HUES6 (cell line): Measurements from ENCODE around the gene LGALS9.
"Not testable (repeated sequence)": the region's sequence is repeated elsewhere in the genome, so short reads cannot be mapped to it uniquely, and the experiment has no call there.

Source experiments
- H3K27ac ChIP-seq: 2 replicates; pipeline ENCODE4 v1.7.0; 2013; ENCODE audit warnings: low read depth, mild to moderate bottlenecking, low read length, inconsistent platforms
- H3K27me3 ChIP-seq: 2 replicates; pipeline ENCODE4 v1.6.1; 2013; ENCODE audit warnings: low read length; ENCODE audit not compliant: control insufficient read depth, insufficient read depth
- H3K36me3 ChIP-seq: 2 replicates; pipeline ENCODE4 v1.6.1; 2013; ENCODE audit warnings: low read length; ENCODE audit not compliant: control insufficient read depth, insufficient read depth
- H3K4me1 ChIP-seq: 2 replicates; pipeline ENCODE4 v1.6.1; 2013; ENCODE audit warnings: low read length; ENCODE audit not compliant: control insufficient read depth, insufficient read depth
- H3K4me3 ChIP-seq: 2 replicates; pipeline ENCODE4 v1.5.1; 2013; ENCODE audit warnings: low read depth, low read length
- H3K9ac ChIP-seq: one replicate; pipeline ENCODE4 v1.6.1; 2013; ENCODE audit warnings: mild to moderate bottlenecking, low read length
- H3K9me3 ChIP-seq: 2 replicates; pipeline ENCODE4 v1.6.1; 2013; ENCODE audit warnings: low read depth, low read length; ENCODE audit not compliant: control insufficient read depth, insufficient read depth

Gene LGALS9

DNA sequence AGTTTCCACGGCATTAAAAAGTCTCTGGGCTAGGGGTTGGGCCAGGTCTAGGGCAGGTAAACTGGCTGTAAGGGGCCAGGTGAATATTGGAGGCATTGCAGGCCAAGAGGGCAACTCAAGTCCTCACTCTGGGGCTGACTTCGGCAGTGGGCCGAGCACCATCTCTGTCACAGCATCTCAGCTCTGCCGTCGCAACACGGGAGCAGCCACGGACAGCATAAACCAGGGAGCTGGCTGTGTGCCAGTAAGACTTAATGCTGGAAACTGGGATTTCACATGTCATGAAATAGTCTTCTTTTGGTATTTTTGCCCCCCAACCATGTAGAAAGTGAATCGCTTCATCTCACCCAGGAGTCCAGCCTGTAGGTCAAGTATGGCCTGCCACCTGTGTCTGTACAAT lies 12.6 kb upstream of the LGALS9 start:
- peaks cover 76% of the 10 kb centered on the region for H3K36me3 ChIP-seq
- H3K9ac ChIP-seq, result no peak overlapping the region
- no peaks in the 10 kb centered on the region for H3K9me3 ChIP-seq
- no peaks in the 10 kb centered on the region for H3K27me3 ChIP-seq
- H3K4me1 ChIP-seq, result no peaks in the 10 kb centered on the region
- H3K27ac ChIP-seq, result no peak overlapping the region
- H3K4me3 ChIP-seq, result no peak overlapping the region

DNA sequence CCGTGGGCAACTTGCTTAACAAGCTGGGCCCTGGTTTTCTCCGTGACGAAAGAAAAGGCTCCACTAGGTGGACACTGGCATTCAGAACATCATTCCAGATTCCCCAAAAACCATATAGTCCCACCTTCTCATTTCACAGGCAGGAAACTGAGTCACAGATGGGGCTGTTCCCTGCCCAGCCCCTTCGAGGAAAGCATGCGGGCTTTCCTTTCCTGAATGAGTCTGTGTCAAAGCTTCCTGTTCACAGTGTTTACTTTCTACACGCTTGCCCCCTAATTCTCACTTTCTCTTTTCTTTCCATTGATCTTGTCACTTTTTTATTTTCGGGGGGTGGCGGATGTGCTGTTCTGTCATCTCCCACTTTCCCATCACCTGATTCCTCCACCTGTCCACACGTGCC lies 10.3 kb upstream of the LGALS9 start:
- peaks cover 75% of the 10 kb centered on the region for H3K36me3 ChIP-seq
- H3K4me3 ChIP-seq, result no peak overlapping the region
- H3K9ac ChIP-seq, result no peak overlapping the region
- no peaks in the 10 kb centered on the region for H3K4me1 ChIP-seq
- no peaks in the 10 kb centered on the region for H3K27me3 ChIP-seq
- H3K9me3 ChIP-seq, result no peaks in the 10 kb centered on the region
- H3K27ac ChIP-seq, result no peak overlapping the region

DNA sequence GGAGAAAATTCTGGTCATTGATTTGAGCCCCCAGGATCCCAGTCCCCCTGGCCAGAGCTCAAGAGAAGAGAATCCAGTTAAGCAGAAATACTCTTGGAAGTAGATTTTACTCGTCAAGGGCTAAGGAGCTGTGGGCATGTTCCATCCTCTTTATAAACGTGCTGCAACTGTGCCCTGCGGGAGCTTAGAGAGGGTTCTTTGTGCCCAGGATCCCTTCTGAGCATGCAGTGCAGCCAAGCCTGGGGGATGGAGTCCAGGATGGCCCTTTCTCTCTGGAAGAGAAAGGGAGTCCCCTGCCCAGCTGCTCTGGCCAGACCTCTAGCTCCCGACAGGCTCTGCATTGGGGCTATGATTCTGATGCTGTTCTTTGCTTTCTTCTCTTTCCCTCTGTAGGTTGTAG lies 9.5 kb upstream of the LGALS9 start:
- no peaks in the 10 kb centered on the region for H3K27me3 ChIP-seq
- H3K9me3 ChIP-seq, result no peaks in the 10 kb centered on the region
- peaks cover 77% of the 10 kb centered on the region for H3K36me3 ChIP-seq
- H3K9ac ChIP-seq, result no peak overlapping the region
- no peak overlapping the region for H3K27ac ChIP-seq
- no peaks in the 10 kb centered on the region for H3K4me1 ChIP-seq
- H3K4me3 ChIP-seq, result no peak overlapping the region

DNA sequence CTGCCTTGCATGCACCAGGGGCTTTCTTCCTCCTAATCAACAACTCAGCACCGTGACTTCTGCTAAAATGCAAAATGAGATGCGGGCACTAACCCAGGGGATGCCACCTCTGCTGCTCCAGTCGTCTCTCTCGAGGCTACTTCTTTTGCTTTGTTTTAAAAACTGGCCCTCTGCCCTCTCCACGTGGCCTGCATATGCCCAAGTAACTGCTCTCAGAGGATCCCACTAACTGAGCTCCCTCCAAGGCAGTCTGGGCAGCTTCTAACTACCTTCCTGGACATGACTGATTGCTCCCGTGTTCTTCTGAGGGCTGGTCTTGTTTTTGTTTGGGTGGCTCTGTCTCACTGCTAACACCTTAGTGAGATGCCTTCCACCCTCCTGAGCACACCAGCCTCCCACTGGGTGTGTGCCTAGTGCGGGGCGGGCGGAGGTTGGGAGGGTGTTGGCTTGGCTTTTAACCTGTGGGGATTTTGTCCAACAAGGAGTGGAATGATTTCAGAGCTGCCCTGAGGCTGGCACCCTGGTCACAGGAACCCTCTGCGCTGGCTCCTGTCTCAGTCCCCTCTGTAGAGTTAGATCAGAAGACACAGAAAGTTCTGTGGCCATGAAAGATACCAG lies 8.9 kb upstream of the LGALS9 start:
- no peaks in the 10 kb centered on the region for H3K4me1 ChIP-seq
- no peaks in the 10 kb centered on the region for H3K27me3 ChIP-seq
- no peaks in the 10 kb centered on the region for H3K9me3 ChIP-seq
- H3K4me3 ChIP-seq, result no peak overlapping the region
- H3K27ac ChIP-seq, result no peak overlapping the region
- no peak overlapping the region for H3K9ac ChIP-seq
- H3K36me3 ChIP-seq, result peaks cover 74% of the 10 kb centered on the region

DNA sequence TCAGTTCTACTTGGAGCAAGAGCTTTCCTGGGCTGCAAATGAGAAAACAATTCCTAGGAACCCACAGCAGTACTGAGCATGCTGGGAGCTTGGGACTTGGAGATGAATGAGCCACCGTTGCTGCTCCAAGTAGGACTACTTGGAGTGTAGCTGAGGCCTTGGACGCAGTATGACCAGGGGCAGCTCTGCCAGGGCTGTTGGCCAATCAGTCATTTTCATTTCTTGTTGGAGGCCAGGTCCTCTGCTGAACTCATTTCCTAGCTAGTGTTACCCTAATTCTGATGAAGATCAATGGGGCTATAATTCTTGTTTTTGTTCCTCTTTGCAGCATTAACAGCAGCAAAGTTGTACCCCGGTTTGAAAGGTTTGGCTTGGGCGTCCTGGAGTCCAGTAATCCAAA lies 8.0 kb upstream of the LGALS9 start:
- no peak overlapping the region for H3K27ac ChIP-seq
- no peaks in the 10 kb centered on the region for H3K27me3 ChIP-seq
- H3K9me3 ChIP-seq, result no peaks in the 10 kb centered on the region
- H3K36me3 ChIP-seq, result peaks cover 66% of the 10 kb centered on the region
- H3K9ac ChIP-seq, result no peak overlapping the region
- H3K4me3 ChIP-seq, result no peak overlapping the region
- no peaks in the 10 kb centered on the region for H3K4me1 ChIP-seq

DNA sequence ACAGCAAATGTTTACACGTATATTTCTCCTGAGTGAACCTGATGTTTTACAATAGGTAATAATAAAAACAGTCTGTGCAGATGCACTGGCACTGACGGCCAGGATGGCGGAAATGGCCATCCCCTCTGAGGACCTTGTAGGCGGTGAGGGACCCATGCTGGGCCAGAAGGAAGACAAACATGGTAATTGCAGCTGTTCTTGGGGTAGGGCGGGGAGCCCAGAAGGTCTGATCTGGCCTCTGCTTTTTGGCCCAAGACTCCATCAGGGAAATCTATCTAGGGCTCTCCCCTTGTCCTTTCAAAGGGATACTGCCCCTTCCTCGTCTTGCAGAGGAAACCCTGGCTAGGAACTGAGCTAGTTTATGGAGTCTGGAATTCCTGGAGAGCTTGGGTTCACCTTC lies 7.4 kb upstream of the LGALS9 start:
- H3K27me3 ChIP-seq, result no peaks in the 10 kb centered on the region
- H3K4me1 ChIP-seq, result no peaks in the 10 kb centered on the region
- H3K9me3 ChIP-seq, result no peaks in the 10 kb centered on the region
- no peak overlapping the region for H3K9ac ChIP-seq
- no peak overlapping the region for H3K27ac ChIP-seq
- no peak overlapping the region for H3K4me3 ChIP-seq
- H3K36me3 ChIP-seq, result peaks cover 60% of the 10 kb centered on the region

DNA sequence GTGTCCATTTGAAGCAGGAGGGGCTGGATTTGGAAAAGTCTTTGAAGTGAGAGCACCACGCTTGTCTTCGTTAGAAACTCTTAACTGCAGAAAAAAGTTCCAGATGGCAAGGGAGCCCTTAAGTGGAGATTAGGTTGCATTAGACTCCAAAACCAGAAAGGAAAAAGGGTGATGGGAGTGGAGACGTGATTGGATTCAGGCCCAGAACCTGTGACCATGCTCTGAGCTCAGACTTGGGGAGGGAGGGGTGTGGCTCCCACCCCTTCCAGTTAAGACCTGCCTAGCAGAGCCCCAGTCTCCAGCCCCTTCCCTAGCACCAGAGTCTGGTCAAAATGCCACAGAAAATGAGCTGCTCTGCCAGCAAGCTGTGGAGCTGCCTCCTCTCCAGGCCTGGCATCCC lies 6.4 kb upstream of the LGALS9 start:
- H3K4me3 ChIP-seq, result no peak overlapping the region
- no peaks in the 10 kb centered on the region for H3K27me3 ChIP-seq
- no peaks in the 10 kb centered on the region for H3K4me1 ChIP-seq
- H3K36me3 ChIP-seq, result peaks cover 56% of the 10 kb centered on the region
- H3K9ac ChIP-seq, result no peak overlapping the region
- H3K27ac ChIP-seq, result no peak overlapping the region
- no peaks in the 10 kb centered on the region for H3K9me3 ChIP-seq

DNA sequence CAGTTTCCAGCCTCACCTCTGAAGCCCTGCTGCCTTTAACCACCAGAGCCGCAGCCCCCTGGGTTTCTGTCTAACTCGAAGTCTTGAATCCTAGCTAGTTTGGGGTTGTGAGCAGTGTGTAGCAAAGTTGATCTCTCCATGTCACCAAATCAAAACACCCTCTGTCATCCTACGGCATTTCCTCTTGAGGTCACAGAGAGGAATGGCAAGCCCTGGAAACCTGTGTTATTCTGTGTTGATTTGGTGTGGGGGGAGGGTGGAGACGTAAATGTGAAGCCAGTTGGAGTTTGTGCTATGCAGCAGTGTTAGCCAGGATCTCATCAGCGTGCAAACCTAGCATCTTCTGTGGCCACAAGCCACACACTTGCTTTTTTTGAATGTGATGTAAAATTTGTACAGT lies 5.1 kb upstream of the LGALS9 start:
- no peaks in the 10 kb centered on the region for H3K27me3 ChIP-seq
- no peaks in the 10 kb centered on the region for H3K4me1 ChIP-seq
- H3K9ac ChIP-seq, result no peak overlapping the region
- H3K36me3 ChIP-seq, result peaks cover 47% of the 10 kb centered on the region
- no peak overlapping the region for H3K27ac ChIP-seq
- no peak overlapping the region for H3K4me3 ChIP-seq
- no peaks in the 10 kb centered on the region for H3K9me3 ChIP-seq

DNA sequence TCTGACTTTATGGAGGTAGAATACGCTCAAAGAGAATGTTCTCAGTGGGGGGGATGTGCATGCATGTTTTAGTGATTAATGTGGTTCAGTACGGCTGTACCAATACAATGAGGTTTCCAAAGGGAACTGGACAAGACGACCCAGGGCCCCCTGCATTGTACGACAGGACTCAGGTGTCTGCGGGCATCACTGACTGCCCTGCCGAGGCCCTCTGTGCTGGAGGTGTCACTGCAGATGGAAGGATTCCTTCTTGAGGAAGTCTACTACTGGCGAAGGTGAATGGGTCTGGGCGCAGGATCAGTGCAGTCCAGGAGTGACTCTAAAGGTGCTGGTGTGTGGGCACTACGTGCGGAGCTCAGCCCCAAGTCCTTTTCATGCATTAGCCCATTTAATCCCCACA lies 3.5 kb upstream of the LGALS9 start:
- H3K4me3 ChIP-seq, result no peak overlapping the region

DNA sequence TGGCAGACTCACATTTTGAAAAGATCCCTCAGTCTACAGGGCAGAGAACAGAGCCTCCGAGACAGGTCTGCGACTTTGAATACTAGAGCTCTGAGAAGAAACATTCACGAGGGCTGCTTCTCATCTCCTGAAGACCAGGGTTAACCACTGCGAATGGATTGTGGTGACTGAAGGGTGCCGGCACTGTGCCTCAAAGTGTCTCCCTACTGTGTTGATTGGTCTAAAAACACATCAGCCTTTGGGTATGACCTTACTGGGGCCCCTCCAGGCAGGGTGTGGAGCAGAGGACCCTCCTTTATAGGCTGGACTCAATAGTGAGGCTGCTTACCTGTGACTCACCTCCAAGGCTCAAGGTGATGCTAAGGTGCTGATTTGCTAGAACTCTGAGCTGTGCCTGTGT lies 2.6 kb upstream of the LGALS9 start:
- no peak overlapping the region for H3K27ac ChIP-seq
- peaks cover 26% of the 10 kb centered on the region for H3K36me3 ChIP-seq
- H3K9ac ChIP-seq, result no peak overlapping the region
- H3K4me1 ChIP-seq, result no peaks in the 10 kb centered on the region; the same call in 1 of the 2 replicates
- H3K9me3 ChIP-seq, result no peaks in the 10 kb centered on the region
- no peaks in the 10 kb centered on the region for H3K27me3 ChIP-seq
- H3K4me3 ChIP-seq, result no peak overlapping the region

More for the DNA sequence above, 3.5 kb upstream of the LGALS9 start:
- no peaks in the 10 kb centered on the region for H3K9me3 ChIP-seq
- no peaks in the 10 kb centered on the region for H3K27me3 ChIP-seq
- H3K27ac ChIP-seq, result no peak overlapping the region
- no peak overlapping the region for H3K9ac ChIP-seq
- H3K36me3 ChIP-seq, result peaks cover 35% of the 10 kb centered on the region
- H3K4me1 ChIP-seq, result no peaks in the 10 kb centered on the region; the same call in 1 of the 2 replicates

DNA sequence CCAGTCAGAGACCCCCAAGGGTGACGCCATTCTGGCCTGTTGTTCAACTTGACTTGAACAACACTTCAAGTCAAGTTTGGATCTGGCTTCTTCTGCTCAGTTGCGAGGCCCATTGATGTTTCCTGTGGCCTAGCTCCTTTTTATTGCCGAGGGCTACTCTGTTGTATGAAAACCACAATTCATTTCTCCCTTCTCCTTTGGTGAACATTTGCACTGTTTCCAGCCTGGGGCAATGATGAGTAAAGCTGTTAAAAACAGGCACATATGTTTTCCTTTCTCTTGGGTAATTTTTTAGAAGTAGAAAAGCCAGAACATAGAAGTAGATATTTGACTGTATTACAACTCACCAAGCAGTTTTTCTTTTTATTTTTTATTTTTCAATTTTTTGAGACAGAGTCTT lies 1.7 kb upstream of the LGALS9 start:
- H3K36me3 ChIP-seq, result peaks cover 17% of the 10 kb centered on the region; the same call in 1 of the 2 replicates
- not testable (repeated sequence) for H3K4me3 ChIP-seq, H3K4me1 ChIP-seq, H3K27ac ChIP-seq, H3K9ac ChIP-seq, H3K27me3 ChIP-seq, H3K9me3 ChIP-seq

DNA sequence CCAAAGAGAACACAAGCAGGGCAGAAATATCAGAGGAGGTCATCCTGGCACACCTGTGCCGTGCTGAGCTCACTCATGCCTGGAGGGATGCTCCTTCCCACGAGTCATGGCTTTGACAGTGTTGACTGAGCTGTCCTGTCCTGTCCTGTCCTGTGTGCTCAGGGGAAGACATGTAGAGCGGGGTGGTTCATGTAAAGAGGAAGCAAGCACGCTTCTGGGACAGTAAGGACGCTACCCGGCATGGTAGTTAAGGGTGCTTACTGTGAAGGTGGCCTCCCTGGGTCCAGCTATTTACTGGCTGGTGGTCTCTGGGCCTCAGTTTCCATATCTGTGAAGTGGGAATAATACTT lies 398 bp downstream of the LGALS9 start:
- Histone ChIP-seq H3K4me1 (no peaks in the 10 kb centered on the region; the same call in 1 of the 2 replicates), H3K36me3 (peaks cover 4% of the 10 kb centered on the region; the same call in 1 of the 2 replicates), H3K4me3 (no peak overlapping the region), H3K9ac (no peak overlapping the region), H3K27me3 (no peaks in the 10 kb centered on the region), H3K9me3 (no peaks in the 10 kb centered on the region), H3K27ac (no peak overlapping the region)
